IPS DF 4.7 (cell line): Measurements from ENCODE around the gene SERTM1.

ENCODE experiments used
- DNase-seq: peaks from one replicate; pipeline ENCODE4 v3.0.0-alpha.2; 2013; ENCODE audit warnings: low spot score; ENCODE audit errors: extremely low read depth

SERTM1 gene

DNA sequence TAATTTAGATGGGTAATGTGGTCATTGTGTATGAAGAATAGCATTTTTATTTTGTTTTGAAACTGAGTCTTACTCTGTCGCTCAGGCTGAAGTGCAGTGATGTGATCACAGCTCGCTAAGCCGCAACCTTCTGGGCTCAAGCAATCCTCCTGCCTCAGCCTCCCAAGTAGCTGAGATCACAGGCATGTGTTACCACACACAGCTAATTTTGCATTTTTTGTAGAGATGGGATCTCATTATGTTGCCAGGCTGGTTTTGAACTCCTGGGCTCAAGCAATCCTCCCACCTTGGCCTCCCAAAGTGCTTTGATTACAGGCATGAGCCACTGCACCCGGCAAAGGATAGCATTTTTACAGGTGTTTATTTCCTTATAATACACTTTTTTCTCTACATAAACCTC is 36.6 kb downstream of the SERTM1 start:
- no peak for DNase-seq

DNA sequence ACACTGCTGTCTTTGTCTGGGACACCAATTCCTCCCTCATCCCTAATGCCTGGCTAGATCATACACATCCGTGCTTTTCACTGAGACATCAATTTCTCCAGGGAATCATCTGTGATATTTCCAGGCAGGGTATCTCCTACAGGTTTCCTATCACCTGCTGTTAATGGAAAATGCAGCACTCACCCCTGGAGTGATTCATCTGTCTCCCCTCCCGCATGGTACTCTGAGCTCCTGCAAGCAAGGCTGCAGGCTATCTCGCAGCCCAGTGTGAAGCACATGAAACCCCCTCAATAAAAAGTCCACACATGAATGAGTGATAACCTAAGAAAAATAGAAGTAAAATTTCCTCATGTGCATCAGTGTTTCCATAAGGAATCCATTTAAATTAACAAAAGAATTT is 38.5 kb downstream of the SERTM1 start:
- DNase-seq: no peak

DNA sequence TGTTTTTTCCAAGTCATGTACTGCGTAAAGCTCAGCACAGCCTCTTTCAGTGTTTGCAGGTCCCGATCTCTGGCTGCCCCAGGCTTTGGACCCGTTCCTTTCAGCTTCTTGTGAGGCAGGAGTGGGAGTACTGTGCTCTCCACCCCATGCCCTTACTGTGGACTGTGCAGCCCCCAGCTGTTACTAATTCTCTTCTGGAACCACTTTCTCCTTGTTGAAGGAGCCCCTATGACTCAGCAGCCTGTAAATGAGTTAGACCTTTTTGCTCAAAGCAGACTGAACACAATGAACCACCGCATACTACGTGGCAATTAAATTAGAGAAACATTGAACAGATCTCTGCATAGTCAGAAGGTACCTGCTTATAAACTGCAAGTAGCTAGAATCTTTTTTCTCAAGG is 39.0 kb downstream of the SERTM1 start:
- DNase-seq: no peak

DNA sequence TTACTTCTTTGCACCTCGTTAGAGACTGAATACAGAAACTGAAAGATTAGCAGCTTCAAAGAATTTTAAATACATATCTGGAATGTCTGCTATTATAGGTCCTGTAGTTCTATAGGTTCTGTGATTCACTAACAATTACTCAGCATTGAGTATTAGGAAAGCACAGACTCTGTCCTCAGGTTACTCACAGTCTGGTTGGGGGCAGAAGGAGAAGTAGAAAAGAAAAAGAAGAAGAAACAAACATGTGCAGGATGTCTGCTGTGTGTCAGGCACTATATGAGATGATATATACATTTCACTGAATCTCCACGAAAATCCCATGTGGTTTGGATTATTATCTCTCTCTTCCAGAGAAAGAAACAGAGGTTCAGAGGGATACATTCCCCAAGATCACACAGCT is 40.1 kb downstream of the SERTM1 start:
- no peak for DNase-seq

DNA sequence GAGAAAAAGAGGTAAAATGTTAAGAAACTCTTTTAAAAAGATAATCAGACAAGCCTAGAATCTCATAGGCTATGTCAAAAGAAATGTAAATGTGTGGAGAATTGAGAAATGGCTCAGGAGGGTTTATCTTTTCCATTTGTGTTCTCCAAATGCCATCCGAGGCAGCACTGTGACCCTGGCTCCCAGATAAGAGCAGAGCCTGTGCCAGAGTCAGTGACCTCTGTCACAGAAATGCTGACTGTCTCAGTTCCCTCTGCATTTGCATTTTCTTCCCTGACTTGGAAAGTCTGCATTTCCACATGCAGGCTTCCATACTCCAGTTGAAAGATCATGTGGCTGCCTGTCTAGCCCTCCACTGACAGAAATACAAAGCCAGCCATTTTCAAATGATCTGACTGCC is 42.0 kb downstream of the SERTM1 start:
- no peak for DNase-seq

DNA sequence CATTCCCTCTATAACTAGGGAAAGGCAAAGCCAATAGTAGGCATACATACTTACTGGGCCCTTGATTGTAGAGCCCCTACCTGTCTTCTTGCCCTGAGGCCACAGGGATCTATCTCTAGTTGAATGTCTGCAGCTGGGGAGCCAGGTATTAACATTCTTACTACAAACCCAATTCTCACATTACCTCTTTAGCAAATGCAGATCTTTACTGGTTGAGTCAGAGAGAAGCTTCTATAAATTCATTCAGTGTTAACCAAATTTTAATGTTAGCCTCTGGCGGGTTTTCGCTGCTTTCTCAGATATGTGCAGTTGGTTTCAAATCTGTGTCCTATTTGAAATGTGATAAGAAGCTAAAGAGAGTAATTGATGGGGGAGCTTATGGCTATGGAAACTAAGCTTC is 43.2 kb downstream of the SERTM1 start:
- no peak for DNase-seq

DNA sequence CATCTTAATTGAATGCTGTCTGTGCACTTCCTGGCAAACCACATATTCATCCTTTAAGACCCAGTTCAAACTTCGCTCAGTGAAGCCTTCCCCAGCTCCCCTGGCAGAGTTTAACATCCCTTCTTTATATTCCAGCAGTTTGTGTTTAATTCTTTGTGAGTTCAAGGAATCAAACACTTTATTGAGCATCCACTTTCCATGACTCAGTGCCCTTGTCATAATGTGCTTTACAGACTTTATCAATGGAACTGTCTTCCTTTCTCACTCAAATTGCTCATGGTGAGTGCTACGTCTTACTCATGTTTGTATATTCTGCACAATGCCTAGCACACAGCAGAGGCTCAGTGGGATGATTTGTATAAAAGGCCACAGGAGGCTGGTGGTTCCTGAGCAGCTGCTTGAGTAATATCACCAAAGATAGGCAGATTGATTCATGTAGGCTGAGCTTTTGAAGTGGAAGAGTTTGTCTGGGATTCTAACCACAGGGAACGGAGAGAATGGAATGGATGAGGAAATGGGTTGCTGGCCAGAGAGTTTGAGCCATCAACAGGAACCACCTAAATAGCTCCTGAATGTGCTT is 44.2 kb downstream of the SERTM1 start:
- no peak for DNase-seq

DNA sequence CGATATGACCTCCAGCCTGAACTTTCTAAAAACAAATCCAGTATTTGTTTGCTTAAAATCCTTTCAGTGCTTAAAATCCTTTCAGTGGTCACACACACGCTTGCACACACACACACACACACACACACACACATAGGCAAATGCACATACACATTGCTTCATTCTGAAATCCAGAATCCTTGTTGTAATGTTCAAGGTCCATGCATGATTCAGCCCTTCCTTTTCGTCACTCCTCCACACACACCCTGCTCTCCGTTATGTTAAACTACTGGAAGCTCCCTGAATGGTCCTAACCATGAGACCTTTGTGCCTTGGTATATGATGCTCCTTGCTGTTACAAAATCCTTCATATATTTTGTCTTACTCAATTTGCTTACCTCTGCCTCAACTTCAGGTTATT is 44.9 kb downstream of the SERTM1 start:
- no peak for DNase-seq

DNA sequence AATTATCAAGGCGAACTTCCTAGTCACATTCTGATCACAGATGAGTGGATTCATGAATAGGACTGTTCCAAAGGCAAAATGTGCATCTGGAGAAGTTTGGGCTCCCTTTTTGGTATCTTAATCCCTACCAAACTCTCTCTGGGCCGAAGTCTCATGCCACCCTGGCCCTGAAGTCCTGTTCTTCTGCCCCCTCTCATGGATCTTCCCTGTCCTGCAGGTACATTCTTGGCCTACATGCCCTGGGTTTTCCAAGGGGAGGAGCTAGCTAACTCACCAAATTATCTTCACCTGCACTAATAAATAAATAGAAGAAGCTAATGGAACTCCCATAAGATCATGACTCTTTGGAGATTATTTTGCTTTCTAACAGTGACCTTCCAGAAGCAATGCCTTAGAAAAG is 50.3 kb downstream of the SERTM1 start:
- DNase-seq: no peak

DNA sequence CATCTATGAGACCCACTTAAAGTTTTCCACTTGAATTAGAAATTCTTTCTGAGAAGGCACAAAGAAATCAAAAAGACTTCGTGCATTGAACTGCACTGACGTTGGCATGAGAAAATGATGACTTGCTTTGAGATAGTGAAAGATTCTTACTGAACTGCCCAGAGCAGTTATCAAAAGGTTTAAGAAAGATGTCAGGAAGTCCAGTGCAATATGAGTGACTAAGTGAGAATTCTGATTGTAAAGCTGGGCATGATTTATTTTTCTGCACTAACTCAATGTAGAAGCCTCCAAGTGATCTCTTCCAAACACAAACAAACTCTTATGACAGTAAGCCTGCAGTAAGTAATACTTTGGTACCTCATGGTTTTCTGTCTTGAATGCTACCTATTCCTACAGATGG is 52.1 kb downstream of the SERTM1 start:
- no peak for DNase-seq

DNA sequence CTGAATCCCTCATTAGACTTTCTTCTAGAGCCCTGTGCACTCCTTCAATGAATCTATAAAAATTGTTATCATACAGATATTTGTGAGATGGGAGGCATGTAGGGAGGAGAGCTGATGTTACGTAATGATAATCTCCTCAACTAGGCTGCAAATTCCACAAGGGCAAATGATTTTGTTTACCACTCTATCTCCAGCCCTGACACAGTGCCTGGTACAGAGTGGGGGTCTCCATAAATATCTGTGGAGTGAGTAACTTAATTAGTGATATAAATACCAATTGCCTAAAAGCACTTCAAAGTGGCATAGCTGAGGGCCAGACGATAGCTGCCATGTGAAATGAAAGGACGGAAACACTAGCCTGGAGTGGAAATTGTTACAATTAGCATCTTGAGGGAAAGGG is 54.2 kb downstream of the SERTM1 start:
- DNase-seq: no peak

DNA sequence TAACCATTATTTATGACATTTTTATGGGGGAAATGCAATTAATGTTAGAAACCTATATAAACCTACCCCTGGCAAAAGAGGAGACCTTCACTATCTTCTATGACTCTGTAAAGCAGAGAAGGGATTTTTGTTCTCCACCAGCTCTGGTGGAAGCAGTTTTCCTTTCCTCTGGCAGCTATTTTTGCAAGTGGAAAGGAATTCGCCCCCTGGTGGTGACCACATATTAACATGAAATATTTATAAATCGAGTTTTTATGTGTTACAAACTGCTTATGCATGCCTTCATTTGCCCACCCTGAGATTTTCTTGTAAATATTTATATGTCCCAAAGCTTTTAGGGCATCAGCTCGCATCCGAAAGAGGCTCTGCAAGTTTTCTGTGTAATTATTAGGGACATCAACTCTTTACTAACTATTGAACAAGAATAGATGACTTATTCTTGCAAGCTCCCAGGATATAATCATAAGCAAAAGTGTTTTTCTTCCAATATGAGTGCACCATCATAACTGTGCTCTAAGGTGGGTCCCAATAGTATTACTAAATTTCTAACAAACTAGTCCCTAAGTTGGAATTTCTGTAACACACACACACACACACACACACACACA is 62.4 kb downstream of the SERTM1 start:
- no peak for DNase-seq

DNA sequence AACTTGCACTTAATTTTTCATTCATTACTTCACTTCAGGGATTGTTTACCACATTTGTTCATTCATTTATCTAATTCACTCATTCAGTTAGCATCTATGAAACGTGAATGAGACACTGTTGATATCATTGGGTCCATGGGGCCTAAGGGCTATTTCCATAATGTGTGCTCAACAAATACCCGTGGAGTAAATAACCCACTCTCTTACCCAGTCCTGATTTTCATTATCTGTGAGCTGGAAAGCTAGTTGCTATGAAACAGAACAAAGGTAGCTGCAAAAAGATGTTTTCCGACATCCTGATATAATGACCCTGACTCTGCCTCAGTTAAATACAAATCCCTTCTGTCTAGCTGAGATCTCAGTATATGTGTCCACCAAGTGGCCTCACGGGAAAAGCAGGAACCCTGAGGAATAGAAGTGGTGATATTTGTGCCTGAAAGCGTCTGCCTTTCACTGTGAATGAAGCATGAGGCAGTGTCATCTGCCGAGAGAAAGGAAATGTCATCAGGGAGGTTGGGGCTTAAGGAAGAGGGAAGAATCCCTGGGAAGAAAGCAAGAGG is 63.8 kb downstream of the SERTM1 start:
- no peak for DNase-seq

DNA sequence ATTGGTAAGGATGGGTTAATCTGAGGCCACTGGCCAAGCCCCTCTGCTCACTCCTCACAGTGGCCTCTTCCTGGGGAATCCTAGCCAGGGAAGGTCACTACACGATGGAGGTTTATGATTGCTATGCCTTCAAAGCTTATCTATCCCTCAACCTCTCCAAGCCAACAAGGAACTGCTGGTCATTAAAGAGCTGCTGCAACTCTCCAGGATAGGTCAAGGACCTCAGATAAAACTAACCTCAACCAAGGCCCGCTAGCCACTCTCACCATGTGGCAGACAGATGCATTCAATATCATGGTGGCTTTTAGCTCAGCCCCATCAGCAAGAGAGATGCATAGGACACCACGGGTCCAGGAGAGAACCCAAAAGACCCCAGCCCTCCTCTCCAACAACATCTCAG is 71.6 kb downstream of the SERTM1 start:
- DNase-seq: no peak

DNA sequence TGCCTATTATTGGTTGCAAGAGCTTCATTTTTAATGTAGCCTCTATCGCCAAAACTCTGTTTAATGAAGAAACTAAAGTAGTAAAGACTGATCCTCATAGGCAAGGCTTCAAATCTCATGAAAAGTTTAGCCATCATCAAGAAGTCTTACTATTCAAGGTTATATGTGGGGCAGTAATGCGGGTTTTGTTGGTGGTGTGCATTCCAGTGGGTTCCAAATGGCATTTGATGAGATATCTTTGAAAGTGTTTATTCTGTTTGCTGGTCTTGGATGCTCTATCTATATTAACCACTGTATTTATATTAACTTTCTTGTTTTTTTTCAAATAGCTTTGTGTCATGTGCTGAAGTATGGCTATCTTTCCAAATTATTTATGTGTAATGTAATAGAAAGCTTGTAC is 72.2 kb downstream of the SERTM1 start:
- DNase-seq: no peak
